ENCODE results near the gene GAREM1.

- TF ChIP-seq, protein P1, sequence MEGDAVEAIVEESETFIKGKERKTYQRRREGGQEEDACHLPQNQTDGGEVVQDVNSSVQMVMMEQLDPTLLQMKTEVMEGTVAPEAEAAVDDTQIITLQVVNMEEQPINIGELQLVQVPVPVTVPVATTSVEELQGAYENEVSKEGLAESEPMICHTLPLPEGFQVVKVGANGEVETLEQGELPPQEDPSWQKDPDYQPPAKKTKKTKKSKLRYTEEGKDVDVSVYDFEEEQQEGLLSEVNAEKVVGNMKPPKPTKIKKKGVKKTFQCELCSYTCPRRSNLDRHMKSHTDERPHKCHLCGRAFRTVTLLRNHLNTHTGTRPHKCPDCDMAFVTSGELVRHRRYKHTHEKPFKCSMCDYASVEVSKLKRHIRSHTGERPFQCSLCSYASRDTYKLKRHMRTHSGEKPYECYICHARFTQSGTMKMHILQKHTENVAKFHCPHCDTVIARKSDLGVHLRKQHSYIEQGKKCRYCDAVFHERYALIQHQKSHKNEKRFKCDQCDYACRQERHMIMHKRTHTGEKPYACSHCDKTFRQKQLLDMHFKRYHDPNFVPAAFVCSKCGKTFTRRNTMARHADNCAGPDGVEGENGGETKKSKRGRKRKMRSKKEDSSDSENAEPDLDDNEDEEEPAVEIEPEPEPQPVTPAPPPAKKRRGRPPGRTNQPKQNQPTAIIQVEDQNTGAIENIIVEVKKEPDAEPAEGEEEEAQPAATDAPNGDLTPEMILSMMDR (IDR thresholded peaks at IDR 0.05; ENCODE audit: low read depth, low read length, missing input control), result no peak
- TF ChIP-seq, protein P2, sequence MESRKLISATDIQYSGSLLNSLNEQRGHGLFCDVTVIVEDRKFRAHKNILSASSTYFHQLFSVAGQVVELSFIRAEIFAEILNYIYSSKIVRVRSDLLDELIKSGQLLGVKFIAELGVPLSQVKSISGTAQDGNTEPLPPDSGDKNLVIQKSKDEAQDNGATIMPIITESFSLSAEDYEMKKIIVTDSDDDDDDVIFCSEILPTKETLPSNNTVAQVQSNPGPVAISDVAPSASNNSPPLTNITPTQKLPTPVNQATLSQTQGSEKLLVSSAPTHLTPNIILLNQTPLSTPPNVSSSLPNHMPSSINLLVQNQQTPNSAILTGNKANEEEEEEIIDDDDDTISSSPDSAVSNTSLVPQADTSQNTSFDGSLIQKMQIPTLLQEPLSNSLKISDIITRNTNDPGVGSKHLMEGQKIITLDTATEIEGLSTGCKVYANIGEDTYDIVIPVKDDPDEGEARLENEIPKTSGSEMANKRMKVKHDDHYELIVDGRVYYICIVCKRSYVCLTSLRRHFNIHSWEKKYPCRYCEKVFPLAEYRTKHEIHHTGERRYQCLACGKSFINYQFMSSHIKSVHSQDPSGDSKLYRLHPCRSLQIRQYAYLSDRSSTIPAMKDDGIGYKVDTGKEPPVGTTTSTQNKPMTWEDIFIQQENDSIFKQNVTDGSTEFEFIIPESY (IDR thresholded peaks at IDR 0.05), result peak; percentile 15
These were observed 257.0 kb downstream of the GAREM1 start for GRCh38 chr18:32213693-32214092.
